CD4-positive, alpha-beta T cell (primary cell): ENCODE measurements around the gene ABCG1. TPM values are rescaled to one million over a fixed set of nuclear protein-coding genes. Genes with fewer than 3 reads are reported as not detected.

Source experiments
- ATAC-seq: fragments of 200-7000 bp; cut with Tn5 transposase; one replicate; pipeline ENCODE4 v1.10.0; 2022; ENCODE audit warnings: mild to moderate bottlenecking; ENCODE audit not compliant: poor library complexity
- CTCF ChIA-PET: fragments of 350-600 bp; sonication (Branson Sonifier 250); formaldehyde crosslinking; loops from one replicate; lab custom pipeline; 2021; ENCODE audit warnings: antibody characterized with exemption, inconsistent platforms; lab: Charles Lee
- POLR2A ChIA-PET: fragments of 350-600 bp; sonication (Branson Sonifier 250); formaldehyde crosslinking; loops from one replicate; lab custom pipeline; 2021; ENCODE audit warnings: antibody characterized with exemption, inconsistent platforms; lab: Charles Lee
- DNase-seq, 14 experiments: peaks; one replicate each; pipeline ENCODE4 v3.0.0-alpha.2; 2013 to 2020; ENCODE audit warnings: mixed read lengths in 2 of 14
- H3K27ac ChIP-seq, 2 donors: one replicate each; pipeline versions ENCODE4 v1.5.1 to v1.7.0; 2013; ENCODE audit warnings: low read length in 2 of 2, low read depth in 1 of 2, mild to moderate bottlenecking in 1 of 2
- H3K27me3 ChIP-seq, 2 experiments: 1 replicate in 1 of 2; 2 replicates in 1 of 2; pipeline versions ENCODE4 v1.6.1 to v1.7.0; 2013; ENCODE audit warnings: low read length in 2 of 2, control low read depth in 1 of 2, mild to moderate bottlenecking in 1 of 2, moderate library complexity in 1 of 2; ENCODE audit not compliant: insufficient read depth in 2 of 2, control insufficient read depth in 1 of 2
- H3K36me3 ChIP-seq: one replicate; pipeline ENCODE4 v1.6.1; 2013; ENCODE audit warnings: low read length, control low read depth; ENCODE audit not compliant: insufficient read depth
- H3K4me1 ChIP-seq: one replicate; pipeline ENCODE4 v1.6.1; 2013; ENCODE audit warnings: low read length, control low read depth; ENCODE audit not compliant: insufficient read depth
- H3K4me3 ChIP-seq: one replicate; pipeline ENCODE4 v1.5.1; 2013; ENCODE audit warnings: mild to moderate bottlenecking, low read length, moderate library complexity
- H3K9me3 ChIP-seq, 2 experiments: 1 replicate in 1 of 2; 2 replicates in 1 of 2; pipeline versions ENCODE4 v1.6.1 to v1.7.0; 2013; ENCODE audit warnings: low read length in 2 of 2, mild to moderate bottlenecking in 2 of 2, control low read depth in 1 of 2, moderate library complexity in 1 of 2; ENCODE audit not compliant: control insufficient read depth in 1 of 2, insufficient read depth in 1 of 2
- H3K27ac Mint-ChIP-seq: one replicate; pipeline ENCODE4 v1.8.0; 2020; ENCODE audit warnings: mixed read lengths
- H3K27me3 Mint-ChIP-seq: one replicate; pipeline ENCODE4 v1.8.0; 2021; ENCODE audit warnings: mixed read lengths
- H3K36me3 Mint-ChIP-seq: one replicate; pipeline ENCODE4 v1.8.0; 2021; ENCODE audit warnings: low read depth, mixed read lengths
- H3K4me1 Mint-ChIP-seq: one replicate; pipeline ENCODE4 v1.8.0; 2021; ENCODE audit warnings: low read depth, mixed read lengths
- H3K4me3 Mint-ChIP-seq: one replicate; pipeline ENCODE4 v1.8.0; 2020; ENCODE audit warnings: mild to moderate bottlenecking, mixed read lengths
- H3K9me3 Mint-ChIP-seq: one replicate; pipeline ENCODE4 v1.8.0; 2020; ENCODE audit warnings: mixed read lengths
- intact Hi-C, 2 experiments: fragments of 100-400 bp; cut with DNase I in 1 of 2; cut with micrococcal nuclease in 1 of 2; formaldehyde crosslinking; loops; one replicate each; pipeline versions ENCODE4 v1.15.1 to v1.9.0; 2023 to 2025; cut with DNase I, micrococcal nuclease
- total RNA-seq, 174 experiments: library from RNA in 2 of 174; stranded (reverse) in 2 of 174; gene quantifications; one replicate each; pipeline ENCODE4 v1.2.3 and lab custom pipeline; 2021 to 2026
- TF ChIP-seq, protein P1 (sequence below): fragments of 200-600 bp; IDR thresholded peaks from one replicate; pipeline ENCODE4 v1.8.0; 2022; ENCODE audit warnings: antibody characterized with exemption, mild to moderate bottlenecking

ABCG1 gene
- total RNA-seq, 2 experiments from 2014 or later: 109 to 116 TPM

DNA sequence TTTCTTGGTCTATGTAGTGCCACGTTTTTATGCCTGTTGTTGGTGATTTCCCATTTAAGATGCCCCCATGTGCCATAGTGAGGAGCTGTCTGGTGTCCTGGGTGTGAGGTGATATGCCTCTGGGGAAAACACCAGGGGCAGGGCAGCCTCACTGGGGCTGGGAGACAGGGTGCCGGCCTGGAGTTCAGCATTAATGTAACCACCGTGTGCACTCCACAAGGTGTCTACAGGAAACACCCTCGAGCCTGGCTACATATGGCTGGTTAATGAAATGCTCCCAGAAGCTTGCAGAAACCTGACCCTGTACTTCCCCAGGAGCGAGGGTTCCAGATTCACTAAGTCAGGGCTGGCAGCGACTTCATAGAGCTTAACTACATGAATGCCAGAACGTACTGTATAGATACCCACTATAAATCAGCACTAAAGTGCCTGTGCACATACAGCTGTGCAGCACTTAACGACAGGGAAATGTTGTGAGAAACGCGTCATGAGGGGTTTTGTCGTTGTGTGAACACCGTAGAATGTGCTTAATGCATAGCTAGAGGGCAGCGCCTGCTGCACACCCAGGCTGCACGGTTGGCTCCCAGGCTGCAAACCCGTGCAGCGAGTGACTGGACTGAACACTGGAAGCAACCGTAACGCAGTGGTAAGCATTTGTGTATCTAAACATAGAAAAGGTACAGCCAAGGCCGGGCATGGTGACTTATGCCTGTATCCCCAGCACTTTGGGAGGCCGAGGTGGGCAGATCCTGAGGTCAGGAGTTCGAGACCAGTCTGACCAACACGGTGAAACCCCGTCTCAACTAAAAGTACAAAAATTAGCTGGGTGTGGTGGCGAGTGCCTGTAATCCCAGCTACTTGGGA, 121.5 kb downstream of the ABCG1 start:
- ChIA-PET POLR2A (no interaction called here), CTCF (no interaction called here)
- Mint-ChIP-seq H3K27me3 (no peaks in the 10 kb centered on the region), H3K36me3 (no peaks in the 10 kb centered on the region), H3K9me3 (no peaks in the 10 kb centered on the region), H3K4me3 (no peak overlapping the region), H3K4me1 (peaks cover 8% of the 10 kb centered on the region), H3K27ac (no peak overlapping the region)
- TF ChIP-seq, protein P1, sequence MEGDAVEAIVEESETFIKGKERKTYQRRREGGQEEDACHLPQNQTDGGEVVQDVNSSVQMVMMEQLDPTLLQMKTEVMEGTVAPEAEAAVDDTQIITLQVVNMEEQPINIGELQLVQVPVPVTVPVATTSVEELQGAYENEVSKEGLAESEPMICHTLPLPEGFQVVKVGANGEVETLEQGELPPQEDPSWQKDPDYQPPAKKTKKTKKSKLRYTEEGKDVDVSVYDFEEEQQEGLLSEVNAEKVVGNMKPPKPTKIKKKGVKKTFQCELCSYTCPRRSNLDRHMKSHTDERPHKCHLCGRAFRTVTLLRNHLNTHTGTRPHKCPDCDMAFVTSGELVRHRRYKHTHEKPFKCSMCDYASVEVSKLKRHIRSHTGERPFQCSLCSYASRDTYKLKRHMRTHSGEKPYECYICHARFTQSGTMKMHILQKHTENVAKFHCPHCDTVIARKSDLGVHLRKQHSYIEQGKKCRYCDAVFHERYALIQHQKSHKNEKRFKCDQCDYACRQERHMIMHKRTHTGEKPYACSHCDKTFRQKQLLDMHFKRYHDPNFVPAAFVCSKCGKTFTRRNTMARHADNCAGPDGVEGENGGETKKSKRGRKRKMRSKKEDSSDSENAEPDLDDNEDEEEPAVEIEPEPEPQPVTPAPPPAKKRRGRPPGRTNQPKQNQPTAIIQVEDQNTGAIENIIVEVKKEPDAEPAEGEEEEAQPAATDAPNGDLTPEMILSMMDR: no peak
- ATAC-seq (no peak), DNase-seq (peak in 1 of 14 experiments; percentile 14)
- H3K4me1 ChIP-seq: peaks cover 9% of the 10 kb centered on the region
- H3K9me3 ChIP-seq: no peaks in the 10 kb centered on the region
- no peak overlapping the region for H3K4me3 ChIP-seq
- H3K27ac ChIP-seq: no peak overlapping the region
- H3K36me3 ChIP-seq: no peaks in the 10 kb centered on the region
- intact Hi-C loops: no loop called here
- no peaks in the 10 kb centered on the region for H3K27me3 ChIP-seq

DNA sequence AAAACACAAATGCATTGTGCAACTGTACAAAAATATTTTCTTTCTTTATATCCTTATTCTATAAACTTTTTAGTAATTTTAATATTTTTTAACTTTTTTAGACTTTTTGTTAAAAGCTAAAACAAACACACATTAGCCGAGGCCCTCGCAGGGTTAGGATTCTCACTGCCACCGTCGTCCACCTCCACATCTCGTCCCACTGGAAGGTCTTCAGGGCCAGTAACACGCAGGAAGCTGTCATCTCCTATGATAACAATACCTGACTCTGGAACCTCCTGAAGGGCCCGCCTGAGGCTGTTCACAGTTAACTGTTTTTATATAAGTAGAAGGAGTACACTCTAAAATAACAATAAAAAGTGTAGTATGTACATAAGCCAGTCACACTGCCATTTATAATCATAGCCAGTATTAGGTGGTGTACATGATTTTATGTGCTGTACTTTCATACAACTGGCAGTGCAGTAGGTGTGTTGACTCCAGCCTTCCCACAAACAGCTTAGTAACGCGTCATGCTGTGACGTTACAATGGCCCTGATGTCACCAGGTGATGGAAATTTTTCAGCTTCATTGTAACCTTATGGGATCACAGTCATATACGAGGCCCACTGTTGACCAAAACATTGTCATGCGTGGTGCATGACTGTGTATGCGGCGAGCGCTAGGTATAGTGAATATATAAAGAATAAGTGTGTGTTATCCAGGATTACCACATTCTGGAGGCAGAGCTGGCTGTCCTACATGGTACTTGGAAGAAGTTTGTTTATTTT, 123.0 kb downstream of the ABCG1 start:
- Histone ChIP-seq H3K36me3 (no peaks in the 10 kb centered on the region), H3K27ac (no peak overlapping the region), H3K27me3 (no peaks in the 10 kb centered on the region), H3K4me1 (peaks cover 9% of the 10 kb centered on the region), H3K4me3 (no peak overlapping the region), H3K9me3 (no peaks in the 10 kb centered on the region)
- H3K27ac Mint-ChIP-seq: no peak overlapping the region
- TF ChIP-seq, protein P1: no peak
- peak in 1 of 14 experiments; percentile 10 for DNase-seq
- no peak overlapping the region for H3K4me3 Mint-ChIP-seq
- ChIA-PET POLR2A (no interaction called here), CTCF (no interaction called here)
- peaks cover 8% of the 10 kb centered on the region for H3K4me1 Mint-ChIP-seq
- H3K36me3 Mint-ChIP-seq: no peaks in the 10 kb centered on the region
- intact Hi-C loops: no loop called here
- H3K27me3 Mint-ChIP-seq: no peaks in the 10 kb centered on the region
- no peaks in the 10 kb centered on the region for H3K9me3 Mint-ChIP-seq
- ATAC-seq: no peak

DNA sequence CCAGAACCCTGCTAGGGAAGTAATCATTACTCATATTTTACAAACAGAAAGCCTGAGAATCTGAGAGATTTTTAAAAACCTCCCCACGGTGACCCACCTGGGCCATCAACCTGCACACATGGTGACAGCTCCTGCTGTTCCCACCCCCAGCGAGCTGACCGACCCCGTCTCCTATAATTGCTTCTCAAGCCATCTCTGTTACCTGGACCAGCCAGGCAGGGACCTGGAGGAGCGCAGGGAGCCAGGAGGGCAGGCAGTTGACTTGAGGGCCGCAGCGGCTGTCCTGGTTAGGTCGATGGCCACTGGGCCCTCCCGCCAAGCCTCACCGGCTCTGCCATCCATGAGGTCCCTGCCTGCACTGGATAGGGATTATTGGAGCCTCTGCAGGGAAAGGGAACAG, 124.2 kb downstream of the ABCG1 start:
- ATAC-seq (no peak), DNase-seq (no peak)
- Histone ChIP-seq H3K9me3 (no peaks in the 10 kb centered on the region), H3K36me3 (no peaks in the 10 kb centered on the region), H3K27me3 (no peaks in the 10 kb centered on the region), H3K4me3 (no peak overlapping the region), H3K27ac (no peak overlapping the region), H3K4me1 (peaks cover 4% of the 10 kb centered on the region)
- POLR2A ChIA-PET: no interaction called here
- Mint-ChIP-seq H3K9me3 (no peaks in the 10 kb centered on the region), H3K4me3 (no peak overlapping the region), H3K4me1 (peaks cover 2% of the 10 kb centered on the region), H3K27me3 (no peaks in the 10 kb centered on the region), H3K36me3 (no peaks in the 10 kb centered on the region), H3K27ac (no peak overlapping the region)
- intact Hi-C loops: no loop called here
- TF ChIP-seq, protein P1: no peak
- CTCF ChIA-PET: no interaction called here
